ENCODE measurements around the gene MARCHF5.
"Not testable (repeated sequence)": the region's sequence is repeated elsewhere in the genome, so short reads cannot be mapped to it uniquely, and the experiment has no call there.

Gene MARCHF5

DNA sequence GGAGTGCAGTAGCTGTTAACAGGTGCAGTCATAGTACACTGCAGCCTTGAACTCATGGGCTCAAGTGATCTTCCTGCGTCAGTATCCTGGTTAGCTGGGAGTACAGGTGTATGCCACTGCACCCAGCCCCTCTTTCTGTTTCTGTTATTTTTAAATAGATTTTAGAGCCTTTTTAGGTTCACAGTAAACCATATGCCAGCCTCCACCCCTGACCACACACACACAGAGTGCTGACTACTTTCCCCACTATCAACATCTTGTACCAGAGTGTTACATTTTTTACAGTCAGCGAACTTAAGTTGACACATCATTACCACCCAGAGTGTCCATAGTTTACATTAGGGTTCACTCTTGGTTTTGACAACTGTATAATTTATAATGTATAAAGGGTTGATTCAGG lies 32.1 kb downstream of the MARCHF5 start:
- DNase-seq (ENCODE audit: low read depth in 1 of 2, low spot score in 1 of 2), result no peak
- no peak for TF ChIP-seq JUND (IDR thresholded peaks at IDR 0.05; ENCODE audit: low read depth)
- in situ Hi-C loops (cut with HindIII; ENCODE audit: low pct_unique_long_range_greater_than_20kb, low sequenced_read_pairs), result no loop called here

DNA sequence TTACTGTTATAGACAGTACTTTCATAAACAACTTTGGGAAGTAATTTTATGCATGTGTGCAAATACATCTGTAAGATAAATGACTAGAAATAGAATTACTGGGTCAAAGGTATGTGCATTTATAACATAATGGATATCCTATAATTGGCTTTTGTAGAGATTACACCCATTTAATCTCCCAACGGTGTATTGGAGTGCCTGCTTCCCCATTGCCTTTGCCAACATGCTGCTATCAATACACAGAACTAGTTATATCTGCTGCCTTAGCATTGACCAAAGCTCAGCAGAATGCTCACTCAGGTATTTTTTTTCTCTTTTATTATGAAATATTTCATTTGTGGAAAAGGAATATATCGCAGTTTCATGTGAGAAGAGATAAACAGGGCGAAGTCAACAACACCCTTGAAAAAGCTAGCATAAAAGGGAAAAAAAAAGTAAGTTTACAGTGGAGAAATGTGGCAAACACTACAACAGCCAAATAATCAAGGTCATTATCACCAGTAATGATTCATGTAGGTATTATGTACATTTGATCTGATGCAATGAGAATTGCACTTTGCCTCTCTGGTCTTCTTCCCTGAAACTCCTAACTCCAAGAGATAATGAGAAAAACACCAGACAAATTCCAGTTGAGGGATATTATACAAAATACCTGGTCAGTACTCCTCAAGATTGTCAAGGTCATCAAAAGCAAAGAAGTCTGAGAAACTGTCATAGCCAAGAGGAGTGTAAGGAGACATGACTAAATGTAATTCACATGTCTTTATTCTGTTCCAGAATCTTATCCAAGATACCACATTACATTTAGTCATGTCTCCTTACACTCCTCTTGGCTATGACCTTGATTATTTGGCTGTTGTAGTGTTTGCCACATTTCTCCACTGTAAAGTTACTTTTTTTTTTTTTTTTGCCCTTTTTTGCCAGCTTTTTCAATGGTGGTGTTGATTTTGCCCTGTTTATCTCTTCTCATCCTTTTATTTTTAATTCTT lies 36.8 kb downstream of the MARCHF5 start:
- no peak for DNase-seq (ENCODE audit: low read depth in 1 of 2, low spot score in 1 of 2)
- in situ Hi-C loops (cut with HindIII; ENCODE audit: low pct_unique_long_range_greater_than_20kb, low sequenced_read_pairs), result no loop called here
- no peak for TF ChIP-seq JUND (IDR thresholded peaks at IDR 0.05; ENCODE audit: low read depth)

DNA sequence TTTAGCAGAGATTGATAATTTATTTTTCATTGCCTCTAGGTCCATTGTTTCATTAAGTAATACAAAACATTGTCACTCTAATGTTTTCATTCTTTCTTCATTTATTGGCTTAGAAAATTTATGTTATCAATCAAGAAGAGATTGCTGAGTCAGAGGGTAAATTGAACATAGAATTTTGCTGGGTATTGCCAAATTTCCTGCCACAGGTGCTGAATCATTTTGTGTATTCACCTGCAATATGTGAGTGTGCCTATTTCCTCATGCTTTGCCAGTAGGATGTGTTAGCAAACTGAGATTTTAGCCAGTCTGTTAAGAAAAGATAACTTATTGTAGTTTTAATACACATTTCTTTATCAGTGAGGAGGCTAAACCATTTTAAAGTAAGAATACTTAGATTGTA lies 38.0 kb downstream of the MARCHF5 start:
- no peak for DNase-seq (ENCODE audit: low read depth in 1 of 2, low spot score in 1 of 2)
- in situ Hi-C loops (cut with HindIII; ENCODE audit: low pct_unique_long_range_greater_than_20kb, low sequenced_read_pairs), result no loop called here
- TF ChIP-seq JUND (IDR thresholded peaks at IDR 0.05; ENCODE audit: low read depth), result no peak

DNA sequence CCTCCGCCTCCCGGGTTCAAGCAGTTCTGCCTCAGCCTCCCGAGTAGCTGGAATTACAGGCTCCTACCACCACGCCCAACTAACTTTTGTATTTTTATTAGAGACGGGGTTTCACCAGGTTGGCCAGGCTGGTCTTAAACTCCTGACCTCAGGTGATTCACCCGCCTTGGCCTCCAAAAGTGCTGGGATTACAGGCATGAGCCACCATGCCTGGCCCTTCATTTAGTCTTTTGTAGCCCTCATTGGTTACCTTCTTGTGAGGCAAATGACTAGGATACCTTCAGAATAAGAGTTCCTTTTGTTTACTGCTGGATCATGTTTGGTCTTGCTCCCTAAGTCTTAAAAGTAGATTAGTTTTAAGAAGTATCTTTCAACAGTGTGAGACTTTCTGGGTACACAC lies 39.0 kb downstream of the MARCHF5 start:
- in situ Hi-C loops (cut with HindIII; ENCODE audit: low pct_unique_long_range_greater_than_20kb, low sequenced_read_pairs), result not testable (repeated sequence)
- peak in 1 of 2 experiments; percentile 23 for DNase-seq (ENCODE audit: low read depth in 1 of 2, low spot score in 1 of 2)

DNA sequence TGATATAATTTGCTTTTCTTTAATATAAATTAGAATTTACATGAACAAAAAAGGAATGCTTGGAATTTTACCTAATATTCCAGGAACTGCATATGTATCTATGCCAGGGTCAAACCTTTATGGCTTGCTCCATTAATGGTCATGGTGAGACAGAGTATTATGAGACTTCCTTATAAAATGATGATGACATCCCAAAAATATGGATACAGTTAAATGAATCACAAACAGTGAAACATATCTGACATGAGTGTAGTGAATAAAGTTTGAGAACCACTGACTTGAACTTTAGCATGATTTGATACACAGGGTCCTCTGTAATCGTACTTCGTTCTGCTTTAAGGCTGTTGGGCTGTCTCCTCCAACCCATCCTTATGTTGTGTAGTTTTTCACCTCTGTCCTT lies 51.8 kb downstream of the MARCHF5 start:
- DNase-seq (ENCODE audit: low read depth in 1 of 2, low spot score in 1 of 2), result no peak
- in situ Hi-C loops (cut with HindIII; ENCODE audit: low pct_unique_long_range_greater_than_20kb, low sequenced_read_pairs), result no loop called here
- TF ChIP-seq JUND (IDR thresholded peaks at IDR 0.05; ENCODE audit: low read depth), result no peak

DNA sequence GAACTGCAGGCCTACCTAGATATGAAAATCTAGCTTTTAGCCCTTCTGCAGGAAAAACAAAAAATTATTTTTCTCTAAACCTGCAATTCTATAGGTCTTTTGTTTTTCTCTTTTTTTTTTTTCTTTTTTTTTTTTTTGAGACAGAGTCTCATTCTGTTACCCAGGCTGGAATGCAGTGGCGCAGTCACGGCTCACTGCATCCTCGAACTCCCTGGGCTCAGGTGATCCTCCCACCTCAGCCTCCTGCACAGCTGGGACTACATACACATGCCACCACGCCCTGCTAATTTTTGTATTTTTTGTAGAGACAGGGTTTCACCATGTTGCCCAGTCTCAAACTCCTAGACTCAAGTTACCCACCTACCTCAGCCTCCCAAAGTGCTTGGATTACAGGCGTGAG lies 54.6 kb downstream of the MARCHF5 start:
- DNase-seq (ENCODE audit: low read depth in 1 of 2, low spot score in 1 of 2); in situ Hi-C loops (cut with HindIII; ENCODE audit: low pct_unique_long_range_greater_than_20kb, low sequenced_read_pairs): not testable (repeated sequence)

DNA sequence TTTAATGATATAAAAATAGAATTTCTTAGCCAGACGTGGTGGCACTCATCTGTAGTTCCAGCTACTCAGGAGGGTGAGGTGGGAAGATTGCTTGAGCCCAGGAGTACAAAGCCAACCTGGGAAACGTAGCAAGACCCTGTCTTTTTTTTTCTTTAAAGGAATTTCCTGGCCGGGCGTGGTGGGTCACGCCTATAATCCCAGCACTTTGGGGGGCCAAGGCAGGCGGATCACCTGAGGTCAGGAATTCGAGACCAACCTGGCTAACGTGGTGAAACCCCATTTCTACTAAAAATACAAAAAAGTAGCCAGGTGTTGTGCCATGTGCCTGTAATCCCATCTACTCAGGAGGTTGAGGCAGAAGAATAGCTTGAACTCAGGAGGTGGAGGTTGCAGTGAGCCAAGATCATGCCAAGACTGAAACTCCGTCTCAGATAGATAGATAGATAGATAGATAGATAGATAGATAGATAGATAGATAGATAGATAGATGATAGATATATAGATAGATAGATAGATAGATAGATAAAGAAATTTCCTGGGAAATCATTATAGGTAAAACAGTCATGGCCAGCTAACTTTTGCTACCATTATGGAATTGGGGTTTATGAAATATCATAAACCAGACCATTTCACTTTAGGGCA lies 56.2 kb downstream of the MARCHF5 start:
- in situ Hi-C loops (cut with HindIII; ENCODE audit: low pct_unique_long_range_greater_than_20kb, low sequenced_read_pairs), result not testable (repeated sequence)

DNA sequence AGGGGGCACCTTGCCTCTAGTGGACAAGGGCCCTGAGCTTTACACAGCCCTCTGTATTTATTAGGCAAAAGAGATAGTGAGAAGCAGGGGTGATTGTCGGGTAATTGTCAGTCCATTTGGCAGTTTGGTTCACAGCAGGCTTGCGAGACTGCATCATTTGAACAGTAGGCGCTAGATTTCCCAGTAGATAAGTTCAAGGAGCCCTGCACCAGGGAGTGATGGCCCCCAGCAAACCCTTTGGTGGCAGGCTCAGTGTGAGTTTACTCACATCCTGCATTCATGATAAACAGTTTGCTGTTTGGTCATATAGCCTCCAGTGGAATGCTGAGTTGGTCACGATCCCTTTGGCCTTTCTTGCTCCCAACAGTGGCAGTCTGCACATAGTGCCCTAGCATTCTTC lies 59.4 kb downstream of the MARCHF5 start:
- TF ChIP-seq JUND (IDR thresholded peaks at IDR 0.05; ENCODE audit: low read depth), result no peak
- in situ Hi-C loops (cut with HindIII; ENCODE audit: low pct_unique_long_range_greater_than_20kb, low sequenced_read_pairs), result no loop called here
- no peak for DNase-seq (ENCODE audit: low read depth in 1 of 2, low spot score in 1 of 2)

More for the DNA sequence above, 56.2 kb downstream of the MARCHF5 start:
- not testable (repeated sequence) for DNase-seq (ENCODE audit: low read depth in 1 of 2, low spot score in 1 of 2)

DNA sequence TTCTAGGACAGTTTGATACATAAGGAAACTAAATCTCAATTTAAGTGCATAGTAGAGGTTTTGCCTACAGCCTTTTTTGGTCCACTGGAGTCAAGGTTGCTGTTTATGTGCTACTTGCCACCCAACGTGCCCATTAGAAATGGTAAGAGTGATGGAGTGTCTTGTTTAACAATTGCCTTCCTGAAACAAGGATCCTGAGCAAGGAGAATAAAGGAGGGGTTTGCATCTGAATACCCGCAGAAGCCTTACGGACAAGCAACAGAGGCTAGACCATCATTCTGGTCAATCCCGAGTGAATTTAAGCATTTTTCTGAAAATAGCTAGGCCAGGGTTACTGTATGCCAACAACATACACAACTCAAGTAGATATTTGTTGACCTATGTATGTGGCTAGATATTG lies 63.6 kb downstream of the MARCHF5 start:
- in situ Hi-C loops (cut with HindIII; ENCODE audit: low pct_unique_long_range_greater_than_20kb, low sequenced_read_pairs), result no loop called here
- no peak for TF ChIP-seq JUND (IDR thresholded peaks at IDR 0.05; ENCODE audit: low read depth)
- no peak for DNase-seq (ENCODE audit: low read depth in 1 of 2, low spot score in 1 of 2)

DNA sequence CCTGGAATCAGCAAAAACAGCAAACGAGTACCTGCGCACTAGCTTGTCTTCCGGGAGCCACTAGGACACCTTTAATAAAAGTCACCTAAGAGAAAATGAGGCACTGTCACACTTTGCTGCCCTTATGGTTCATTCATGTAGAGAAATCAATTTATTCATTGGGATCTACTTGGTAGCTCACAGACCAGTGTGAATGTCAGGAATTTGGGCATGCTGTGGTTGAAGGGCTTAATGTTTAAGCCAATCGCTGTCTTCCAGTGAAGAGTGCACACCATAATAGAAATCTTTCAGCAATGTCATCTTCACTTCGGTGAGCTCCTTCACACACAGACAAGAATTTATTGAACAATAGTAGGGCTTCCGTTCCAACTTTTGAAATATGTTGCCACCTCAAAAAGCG lies 65.1 kb downstream of the MARCHF5 start:
- DNase-seq (ENCODE audit: low read depth in 1 of 2, low spot score in 1 of 2), result no peak
- no peak for TF ChIP-seq JUND (IDR thresholded peaks at IDR 0.05; ENCODE audit: low read depth)
- in situ Hi-C loops (cut with HindIII; ENCODE audit: low pct_unique_long_range_greater_than_20kb, low sequenced_read_pairs), result no loop called here

DNA sequence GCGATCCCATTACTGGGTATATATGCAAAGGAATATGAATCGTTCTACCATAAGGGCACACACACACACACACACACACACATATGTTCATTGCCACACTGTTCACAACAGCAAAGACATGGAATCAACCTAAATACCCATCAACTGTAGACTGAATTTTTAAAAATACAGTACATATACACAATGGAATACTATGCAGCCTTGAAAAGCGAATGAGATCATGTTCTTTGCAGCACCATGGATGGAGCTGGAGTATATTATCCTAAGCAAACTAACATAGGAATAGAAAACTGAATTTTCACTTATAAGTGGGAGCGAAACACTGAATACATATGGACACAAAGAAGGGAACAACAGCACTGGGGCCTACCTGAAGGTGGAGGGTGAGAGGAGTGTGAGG lies 72.5 kb downstream of the MARCHF5 start:
- in situ Hi-C loops (cut with HindIII; ENCODE audit: low pct_unique_long_range_greater_than_20kb, low sequenced_read_pairs), result no loop called here
- DNase-seq (ENCODE audit: low read depth in 1 of 2, low spot score in 1 of 2), result no peak
- no peak for TF ChIP-seq JUND (IDR thresholded peaks at IDR 0.05; ENCODE audit: low read depth)

DNA sequence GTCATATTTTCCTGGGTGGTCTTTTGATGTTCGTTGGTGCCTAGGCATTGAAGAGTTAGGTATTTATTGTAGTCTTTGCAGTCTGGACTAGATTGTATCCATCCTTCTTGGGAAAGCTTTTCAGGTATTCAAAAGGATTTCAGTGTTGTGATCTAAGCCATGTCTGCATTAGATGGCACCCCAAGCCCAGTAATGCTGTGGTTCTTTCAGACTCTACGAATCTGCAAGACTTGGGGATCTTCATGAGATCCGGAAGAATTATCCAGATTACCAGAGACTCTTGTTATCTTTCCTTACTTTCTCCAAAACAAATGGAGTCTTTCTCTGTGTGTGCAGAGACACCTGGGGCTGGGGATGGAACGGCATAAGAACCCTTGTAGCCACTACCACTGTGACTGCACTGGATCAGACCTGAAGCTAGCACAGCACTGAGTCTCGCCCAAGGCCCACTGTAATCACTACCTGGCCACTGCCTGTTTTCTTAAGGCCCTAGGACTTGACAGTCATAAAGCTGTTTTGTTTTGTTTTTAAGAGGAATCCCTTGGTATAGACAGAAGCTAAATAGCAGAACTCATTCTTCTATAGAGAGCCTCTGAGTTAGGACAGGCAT lies 75.5 kb downstream of the MARCHF5 start:
- peak in 1 of 2 experiments; percentile 20 for DNase-seq (ENCODE audit: low read depth in 1 of 2, low spot score in 1 of 2)
- in situ Hi-C loops (cut with HindIII; ENCODE audit: low pct_unique_long_range_greater_than_20kb, low sequenced_read_pairs), result no loop called here

DNA sequence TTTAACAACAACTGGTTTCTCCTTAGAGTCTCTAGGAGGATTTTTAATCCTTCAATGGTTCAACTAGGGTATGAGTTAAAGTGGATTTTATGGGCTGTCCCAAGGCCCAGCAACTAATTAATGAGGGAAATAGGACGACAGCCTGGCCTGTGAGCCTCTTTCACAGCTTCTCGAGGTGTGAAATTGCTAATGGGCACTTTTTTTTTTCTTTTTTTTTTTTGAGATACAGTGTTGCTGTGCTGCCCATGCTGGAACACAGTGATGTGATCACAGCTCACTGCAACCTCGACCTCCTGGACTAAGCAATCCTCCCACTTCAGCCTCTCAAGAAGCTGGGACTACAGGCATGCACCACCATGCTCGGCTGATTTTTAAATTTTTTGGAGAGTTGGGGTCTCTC lies 87.0 kb downstream of the MARCHF5 start:
- in situ Hi-C loops (cut with HindIII; ENCODE audit: low pct_unique_long_range_greater_than_20kb, low sequenced_read_pairs), result no loop called here
- DNase-seq (ENCODE audit: low read depth in 1 of 2, low spot score in 1 of 2), result no peak
- TF ChIP-seq JUND (IDR thresholded peaks at IDR 0.05; ENCODE audit: low read depth), result no peak

More for the DNA sequence above, 75.5 kb downstream of the MARCHF5 start:
- no peak for TF ChIP-seq JUND (IDR thresholded peaks at IDR 0.05; ENCODE audit: low read depth)

All from T47D (cell line).